Fibroblast of gingiva (primary cell): ENCODE data around the gene AJM1.

Source experiments
- DNase-seq: peaks from one replicate; pipeline ENCODE4 v3.0.0-alpha.2; 2011; ENCODE audit warnings: low read depth

AJM1 gene

GRCh38 chr9:136808075-136808805 lies 34.0 kb upstream of the AJM1 start:
- no peak for DNase-seq

- DNase-seq, result peak; percentile 27
Observed at GRCh38 chr9:136808806-136809158, 33.5 kb upstream of the AJM1 start.

- no peak for DNase-seq
Observed at GRCh38 chr9:136814725-136815421, 27.4 kb upstream of the AJM1 start.

- no peak for DNase-seq
Observed at GRCh38 chr9:136815422-136815782, 26.9 kb upstream of the AJM1 start.

GRCh38 chr9:136820971-136821825 lies 21.1 kb upstream of the AJM1 start:
- no peak for DNase-seq

GRCh38 chr9:136821826-136822544 lies 20.3 kb upstream of the AJM1 start:
- DNase-seq, result no peak

- no peak for DNase-seq
Observed at GRCh38 chr9:136823136-136824046, 18.9 kb upstream of the AJM1 start.

GRCh38 chr9:136824496-136825225 lies 17.6 kb upstream of the AJM1 start:
- DNase-seq, result no peak

- DNase-seq, result no peak
Observed at GRCh38 chr9:136825295-136826187, 16.7 kb upstream of the AJM1 start.

- DNase-seq, result no peak
Observed at GRCh38 chr9:136826188-136826541, 16.1 kb upstream of the AJM1 start.

GRCh38 chr9:136826703-136827582 lies 15.3 kb upstream of the AJM1 start:
- no peak for DNase-seq

- no peak for DNase-seq
Observed at GRCh38 chr9:136827794-136828473, 14.3 kb upstream of the AJM1 start.

GRCh38 chr9:136828474-136829140 lies 13.7 kb upstream of the AJM1 start:
- no peak for DNase-seq

GRCh38 chr9:136829412-136829811 lies 12.9 kb upstream of the AJM1 start:
- DNase-seq, result no peak

GRCh38 chr9:136829981-136830885 lies 12.0 kb upstream of the AJM1 start:
- no peak for DNase-seq

GRCh38 chr9:136831002-136831719 lies 11.1 kb upstream of the AJM1 start:
- DNase-seq, result no peak
